Upper lobe of right lung (tissue), 1 donor: ENCODE measurements around the gene CCT5. TPM values are rescaled to one million over a fixed set of nuclear protein-coding genes. Genes with fewer than 3 reads are reported as not detected.
"Not testable (repeated sequence)": the region's sequence is repeated elsewhere in the genome, so short reads cannot be mapped to it uniquely, and the experiment has no call there.

Source experiments
- ATAC-seq: fragments of 200-7000 bp; cut with Tn5 transposase; one replicate; pipeline ENCODE4 v1.9.1; 2020; ENCODE audit warnings: mild to moderate bottlenecking, moderate library complexity
- DNase-seq: peaks from one replicate; pipeline ENCODE4 v3.0.0-alpha.2; 2020
- H3K27ac ChIP-seq: fragments of 200-600 bp; one replicate; pipeline ENCODE4 v1.8.0; 2022
- H3K27me3 ChIP-seq: fragments of 200-600 bp; one replicate; pipeline ENCODE4 v1.8.0; 2022; ENCODE audit warnings: mild to moderate bottlenecking
- H3K36me3 ChIP-seq: fragments of 200-600 bp; one replicate; pipeline ENCODE4 v1.8.0; 2022
- H3K4me1 ChIP-seq: fragments of 200-600 bp; one replicate; pipeline ENCODE4 v1.8.0; 2022
- H3K4me3 ChIP-seq: fragments of 200-600 bp; one replicate; pipeline ENCODE4 v1.8.0; 2022; ENCODE audit warnings: mild to moderate bottlenecking
- H3K9me3 ChIP-seq: fragments of 200-600 bp; one replicate; pipeline ENCODE4 v1.8.0; 2022
- intact Hi-C: fragments of 100-400 bp; cut with DNase I; formaldehyde crosslinking; loops from one replicate; pipeline ENCODE4 v1.11.0; 2022
- total RNA-seq: library from RNA; stranded (reverse); fragmentation: NEBNext Ultra II Directional; extraction: Animal tissue kit (Norgen Biotek cat#: 25700); gene quantifications from one replicate; pipeline ENCODE4 v1.2.1, GENCODE V29; 2021
- TF ChIP-seq, protein P1 (sequence below): fragments of 200-600 bp; IDR thresholded peaks from one replicate; pipeline ENCODE4 v1.8.0; 2022; ENCODE audit warnings: antibody characterized with exemption
- donor health status: DM: no; HTN: yes; CAD: no; lungs with severe emphysema.

The CCT5 gene
- total RNA-seq, 1 donor from 2014 or later, result 119 TPM

- H3K4me3 ChIP-seq, result no peak overlapping the region
- no peaks in the 10 kb centered on the region for H3K36me3 ChIP-seq
- ATAC-seq (no peak), DNase-seq (no peak)
- intact Hi-C loops, result no loop called here
- no peaks in the 10 kb centered on the region for H3K9me3 ChIP-seq
- H3K4me1 ChIP-seq, result peaks cover 4% of the 10 kb centered on the region
- no peak overlapping the region for H3K27ac ChIP-seq
- no peaks in the 10 kb centered on the region for H3K27me3 ChIP-seq
- TF ChIP-seq, protein P1, sequence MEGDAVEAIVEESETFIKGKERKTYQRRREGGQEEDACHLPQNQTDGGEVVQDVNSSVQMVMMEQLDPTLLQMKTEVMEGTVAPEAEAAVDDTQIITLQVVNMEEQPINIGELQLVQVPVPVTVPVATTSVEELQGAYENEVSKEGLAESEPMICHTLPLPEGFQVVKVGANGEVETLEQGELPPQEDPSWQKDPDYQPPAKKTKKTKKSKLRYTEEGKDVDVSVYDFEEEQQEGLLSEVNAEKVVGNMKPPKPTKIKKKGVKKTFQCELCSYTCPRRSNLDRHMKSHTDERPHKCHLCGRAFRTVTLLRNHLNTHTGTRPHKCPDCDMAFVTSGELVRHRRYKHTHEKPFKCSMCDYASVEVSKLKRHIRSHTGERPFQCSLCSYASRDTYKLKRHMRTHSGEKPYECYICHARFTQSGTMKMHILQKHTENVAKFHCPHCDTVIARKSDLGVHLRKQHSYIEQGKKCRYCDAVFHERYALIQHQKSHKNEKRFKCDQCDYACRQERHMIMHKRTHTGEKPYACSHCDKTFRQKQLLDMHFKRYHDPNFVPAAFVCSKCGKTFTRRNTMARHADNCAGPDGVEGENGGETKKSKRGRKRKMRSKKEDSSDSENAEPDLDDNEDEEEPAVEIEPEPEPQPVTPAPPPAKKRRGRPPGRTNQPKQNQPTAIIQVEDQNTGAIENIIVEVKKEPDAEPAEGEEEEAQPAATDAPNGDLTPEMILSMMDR, result no peak
Observed at GRCh38 chr5:10310066-10310779, 60.1 kb downstream of the CCT5 start.

- intact Hi-C loops, H3K27ac ChIP-seq, ATAC-seq: not testable (repeated sequence)
Observed at GRCh38 chr5:10310835-10311570, 60.9 kb downstream of the CCT5 start.

GRCh38 chr5:10311595-10312425 lies 61.7 kb downstream of the CCT5 start:
- H3K27me3 ChIP-seq, result no peaks in the 10 kb centered on the region
- H3K4me3 ChIP-seq, result no peak overlapping the region
- TF ChIP-seq, protein P1, result no peak
- ATAC-seq (no peak), DNase-seq (no peak)
- H3K4me1 ChIP-seq, result peaks cover 4% of the 10 kb centered on the region
- intact Hi-C loops, result no loop called here
- H3K27ac ChIP-seq, result no peak overlapping the region
- H3K9me3 ChIP-seq, result no peaks in the 10 kb centered on the region
- no peaks in the 10 kb centered on the region for H3K36me3 ChIP-seq

More at GRCh38 chr5:10310835-10311570, 60.9 kb downstream of the CCT5 start:
- H3K4me1 ChIP-seq, H3K9me3 ChIP-seq, H3K27me3 ChIP-seq, DNase-seq, H3K36me3 ChIP-seq, H3K4me3 ChIP-seq: not testable (repeated sequence)

GRCh38 chr5:10315201-10315600 lies 65.1 kb downstream of the CCT5 start:
- Histone ChIP-seq H3K36me3 (no peaks in the 10 kb centered on the region), H3K9me3 (no peaks in the 10 kb centered on the region), H3K27me3 (no peaks in the 10 kb centered on the region), H3K4me3 (no peak overlapping the region), H3K27ac (no peak overlapping the region), H3K4me1 (no peaks in the 10 kb centered on the region)
- intact Hi-C loops, result no loop called here
- TF ChIP-seq, protein P1, result no peak
- ATAC-seq (no peak), DNase-seq (no peak)

Other genes starting within 250 kb of the CCT5 start
- 15.7 TPM for gene ATPSCKMT, start 392 bp upstream of the CCT5 start, total RNA-seq
- 21.8 TPM for gene CMBL, start 57.6 kb downstream of the CCT5 start, total RNA-seq
- gene MARCHF6, start 103.4 kb downstream of the CCT5 start, total RNA-seq, result 150 TPM
- 1.9 TPM for gene ROPN1L, start 191.6 kb downstream of the CCT5 start, total RNA-seq